Kidney (tissue), 14 donors: ENCODE data around the gene RPUSD2. TPM values are rescaled to one million over a fixed set of nuclear protein-coding genes. Genes with fewer than 3 reads are reported as not detected.
A peak's percentile ranks its signal among the peaks of the same experiment; 100 is the strongest.

Experiments
- DNase-seq, 5 donors: peaks; one replicate each; pipeline ENCODE4 v3.0.0-alpha.2; 2013 to 2020
- FAIRE-seq: peaks from 2 replicates; lab custom pipeline; 2012; peaks lifted over from hg19 to GRCh38; lab: Jason Lieb, UNC
- H3K27ac ChIP-seq, 2 donors: one replicate each; pipeline ENCODE4 v1.7.0; 2013; ENCODE audit warnings: low read depth in 2 of 2, low read length in 2 of 2, inconsistent platforms in 1 of 2
- H3K27me3 ChIP-seq: one replicate; pipeline ENCODE4 v1.7.1; 2013; ENCODE audit warnings: low read length, inconsistent platforms; ENCODE audit not compliant: control insufficient read depth, insufficient read depth
- H3K36me3 ChIP-seq, 3 donors: one replicate each; pipeline versions ENCODE4 v1.7.0 to v1.7.1; 2013; ENCODE audit warnings: low read length in 3 of 3, control low read depth in 1 of 3, inconsistent platforms in 1 of 3; ENCODE audit not compliant: insufficient read depth in 3 of 3, control insufficient read depth in 2 of 3
- H3K4me1 ChIP-seq, 3 donors: one replicate each; pipeline versions ENCODE4 v1.7.0 to v1.7.1; 2013; ENCODE audit warnings: low read length in 3 of 3, inconsistent platforms in 1 of 3, low read depth in 1 of 3; ENCODE audit not compliant: control insufficient read depth in 2 of 3, insufficient read depth in 2 of 3
- H3K4me3 ChIP-seq, 3 donors: one replicate each; pipeline versions ENCODE4 v1.7.0 to v1.8.1; 2013; ENCODE audit warnings: low read length in 3 of 3, control low read depth in 1 of 3, inconsistent platforms in 1 of 3
- H3K9ac ChIP-seq, 3 donors: one replicate each; pipeline versions ENCODE4 v1.7.0 to v1.7.1; 2013; ENCODE audit warnings: low read length in 3 of 3, control low read depth in 1 of 3, inconsistent platforms in 1 of 3
- H3K9me3 ChIP-seq, 3 donors: one replicate each; pipeline versions ENCODE4 v1.7.0 to v1.7.1; 2013; ENCODE audit warnings: low read length in 3 of 3, control low read depth in 1 of 3, inconsistent platforms in 1 of 3; ENCODE audit not compliant: control insufficient read depth in 2 of 3, insufficient read depth in 1 of 3
- CTCF ChIP-seq: IDR thresholded peaks from 3 replicates; pipeline ENCODE4 v1.5.1; 2012; ENCODE audit warnings: mild to moderate bottlenecking, moderate library complexity, borderline replicate concordance; ENCODE audit not compliant: insufficient read depth; ENCODE audit errors: extremely low read depth
- intact Hi-C: fragments of 100-400 bp; cut with DNase I; formaldehyde crosslinking; loops from one replicate; pipeline ENCODE4 v1.11.1; 2022
- polyA plus RNA-seq: library from polyadenylated mRNA; stranded (reverse); fragments of 350-450 nt; fragmentation: Illumina TruSeq; extraction: RNeasy Lipid Tissue Mini Kit (QIAGEN cat#74804); gene quantifications from one replicate; pipeline ENCODE4 v1.2.3, GENCODE V29; 2014; ENCODE audit warnings: low read depth, low replicate concordance; ENCODE audit not compliant: insufficient read depth
- total RNA-seq: library from RNA; stranded (reverse); fragmentation: NEBNext Ultra II Directional; extraction: Animal tissue kit (Norgen Biotek cat#: 25700); gene quantifications from one replicate; pipeline ENCODE4 v1.2.1, GENCODE V29; 2021
- donor health status: control.
- donor health status: control.
- donor health status: control.
- donor health status: control.
- donor health status: control.
- donor health status: DM: yes; HTN: yes; CAD: no.
- donor health status: Normal renal cell carcinoma (clear cell type).

RPUSD2 gene
- total and polyA plus RNA-seq, 2 donors from 2014 or later: 9.8 to 12.7 TPM

GRCh38 chr15:40582726-40583246, 13.7 kb downstream of the RPUSD2 start:
- TF ChIP-seq CTCF: no peak
- no peak for DNase-seq
- Histone ChIP-seq H3K27ac (no peak overlapping the region), H3K9ac (no peak overlapping the region), H3K27me3 (no peaks in the 10 kb centered on the region), H3K36me3 (no peaks in the 10 kb centered on the region), H3K4me1 (no peaks in the 10 kb centered on the region), H3K4me3 (peak overlapping the region in 2 of 3 donors; percentile 16 to 19), H3K9me3 (no peaks in the 10 kb centered on the region)
- intact Hi-C loops: no loop called here
- no peak for FAIRE-seq

DNA sequence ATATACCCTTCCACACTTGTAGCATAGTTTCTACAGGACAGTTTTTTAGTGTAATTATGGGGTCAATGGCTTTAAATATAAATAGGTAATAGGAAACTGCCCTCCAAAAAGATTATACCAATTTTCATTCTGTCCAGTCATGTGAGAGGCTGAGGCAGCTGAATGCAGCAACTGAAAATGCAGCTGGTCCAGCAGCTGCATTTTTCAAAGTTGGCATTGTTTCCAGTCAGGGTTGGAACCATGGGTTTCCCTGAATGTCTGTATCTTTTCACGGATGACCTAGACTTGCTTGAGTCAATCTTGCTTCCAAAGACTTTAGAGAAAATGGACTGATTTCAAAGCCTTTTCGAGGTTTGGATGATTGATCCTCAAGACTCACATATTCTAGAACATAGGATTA, 15.1 kb downstream of the RPUSD2 start:
- DNase-seq (no peak), FAIRE-seq (no peak)
- H3K4me1 ChIP-seq: no peaks in the 10 kb centered on the region
- no peak overlapping the region for H3K9ac ChIP-seq
- H3K27me3 ChIP-seq: no peaks in the 10 kb centered on the region
- H3K27ac ChIP-seq: no peak overlapping the region
- no peak for TF ChIP-seq CTCF
- intact Hi-C loops: no loop called here
- no peaks in the 10 kb centered on the region for H3K9me3 ChIP-seq
- no peak overlapping the region for H3K4me3 ChIP-seq
- no peaks in the 10 kb centered on the region for H3K36me3 ChIP-seq

GRCh38 chr15:40590667-40591050, 21.6 kb downstream of the RPUSD2 start:
- intact Hi-C loops: no loop called here
- Histone ChIP-seq H3K9ac (no peak overlapping the region), H3K4me3 (peak overlapping the region in 1 of 3 donors; percentile 18), H3K27me3 (no peaks in the 10 kb centered on the region), H3K36me3 (no peaks in the 10 kb centered on the region), H3K9me3 (no peaks in the 10 kb centered on the region), H3K4me1 (no peaks in the 10 kb centered on the region), H3K27ac (no peak overlapping the region)
- DNase-seq (peak in 3 of 5 donors; percentile 23 to 65 (median 64)), FAIRE-seq (no peak)
- TF ChIP-seq CTCF: no peak

DNA sequence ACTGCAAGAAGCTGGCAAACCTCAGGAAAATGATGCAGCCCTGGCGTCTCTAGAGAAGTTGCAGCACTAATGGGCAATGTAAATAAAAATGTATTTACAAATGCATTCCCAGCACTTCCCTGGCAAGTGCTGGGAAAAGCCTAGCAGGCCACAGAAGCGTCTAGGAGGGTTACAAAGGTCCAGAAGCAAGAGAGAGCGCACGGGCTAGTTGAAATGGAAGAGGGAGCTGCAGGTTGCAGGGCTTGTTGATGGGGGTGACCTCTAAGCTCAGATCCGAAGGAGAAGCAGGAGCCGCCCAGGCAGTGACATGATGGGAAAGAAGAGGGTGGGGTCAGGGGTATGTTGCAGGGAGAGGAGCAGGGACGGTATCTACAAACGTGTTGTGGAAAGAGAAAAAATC, 22.3 kb downstream of the RPUSD2 start:
- no peak for TF ChIP-seq CTCF
- H3K27me3 ChIP-seq: no peaks in the 10 kb centered on the region
- intact Hi-C loops: no loop called here

More for the DNA sequence above, 22.3 kb downstream of the RPUSD2 start:
- no peaks in the 10 kb centered on the region for H3K4me1 ChIP-seq
- DNase-seq: peak in 2 of 5 donors; percentile 10 to 11
- no peak overlapping the region for H3K27ac ChIP-seq
- FAIRE-seq: no peak
- no peaks in the 10 kb centered on the region for H3K36me3 ChIP-seq
- H3K4me3 ChIP-seq: no peak overlapping the region
- H3K9ac ChIP-seq: no peak overlapping the region
- H3K9me3 ChIP-seq: no peaks in the 10 kb centered on the region
